RKO (cell line): Measurements from ENCODE around the gene FABP3.
"Not testable (repeated sequence)": the region's sequence is repeated elsewhere in the genome, so short reads cannot be mapped to it uniquely, and the experiment has no call there.

ENCODE experiments used
- DNase-seq: peaks from one replicate; pipeline ENCODE4 v3.0.0-alpha.2; 2016; ENCODE audit warnings: low spot score

The FABP3 gene

DNA sequence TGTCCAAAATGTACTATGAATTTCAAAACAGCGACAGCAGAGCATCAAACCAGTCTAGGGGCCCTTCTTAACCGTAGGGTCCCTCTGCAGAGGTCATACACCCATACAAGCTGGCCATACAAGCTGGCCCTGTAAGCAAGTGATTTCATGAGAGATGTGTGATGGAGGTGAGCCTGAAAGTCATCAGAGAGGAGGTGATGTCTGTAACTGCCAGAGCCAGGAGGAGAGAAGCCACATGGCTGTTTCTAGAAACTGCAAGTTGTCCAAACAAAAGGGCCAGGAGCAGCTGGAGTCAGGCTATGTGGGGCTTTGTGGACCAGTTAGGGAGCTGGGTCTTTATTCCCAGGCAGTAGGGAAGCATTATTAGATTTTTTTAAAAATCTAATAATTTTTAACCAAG is 25.4 kb upstream of the FABP3 start:
- DNase-seq = no peak

DNA sequence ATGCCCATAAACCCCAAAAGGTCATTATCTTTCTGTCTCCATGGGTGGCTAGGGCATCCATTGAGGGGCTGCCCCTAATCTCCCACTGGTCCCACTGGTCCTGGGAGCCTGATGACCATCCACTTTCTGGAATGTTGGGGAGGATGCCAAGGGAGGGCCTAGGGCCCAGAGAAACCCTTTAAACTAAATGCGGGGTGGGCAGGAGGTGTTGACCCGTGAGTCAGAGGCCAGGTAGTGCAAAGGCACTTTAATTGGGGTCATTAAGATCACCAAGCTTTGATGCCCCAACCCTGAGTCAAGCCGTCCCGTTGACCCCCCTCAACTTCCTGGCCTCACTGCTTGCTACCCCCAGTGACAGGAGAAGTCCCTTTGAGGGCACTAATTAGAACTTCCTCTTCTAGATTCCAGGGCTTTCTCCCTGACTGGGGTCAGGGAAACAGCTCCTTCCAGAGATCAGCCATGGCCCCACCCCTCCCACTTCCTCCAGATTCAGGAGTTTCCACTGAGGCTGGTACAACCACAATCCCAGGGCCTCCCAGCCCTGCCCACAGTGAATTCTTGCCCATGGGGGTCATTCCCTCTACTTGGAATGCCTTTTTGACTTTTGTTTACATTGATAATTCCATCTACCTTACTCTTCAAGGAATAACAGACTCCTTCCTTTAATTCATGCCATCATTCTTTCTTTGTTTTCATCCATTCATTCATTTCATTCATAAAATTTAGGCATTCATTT is 24.7 kb upstream of the FABP3 start:
- DNase-seq = no peak

DNA sequence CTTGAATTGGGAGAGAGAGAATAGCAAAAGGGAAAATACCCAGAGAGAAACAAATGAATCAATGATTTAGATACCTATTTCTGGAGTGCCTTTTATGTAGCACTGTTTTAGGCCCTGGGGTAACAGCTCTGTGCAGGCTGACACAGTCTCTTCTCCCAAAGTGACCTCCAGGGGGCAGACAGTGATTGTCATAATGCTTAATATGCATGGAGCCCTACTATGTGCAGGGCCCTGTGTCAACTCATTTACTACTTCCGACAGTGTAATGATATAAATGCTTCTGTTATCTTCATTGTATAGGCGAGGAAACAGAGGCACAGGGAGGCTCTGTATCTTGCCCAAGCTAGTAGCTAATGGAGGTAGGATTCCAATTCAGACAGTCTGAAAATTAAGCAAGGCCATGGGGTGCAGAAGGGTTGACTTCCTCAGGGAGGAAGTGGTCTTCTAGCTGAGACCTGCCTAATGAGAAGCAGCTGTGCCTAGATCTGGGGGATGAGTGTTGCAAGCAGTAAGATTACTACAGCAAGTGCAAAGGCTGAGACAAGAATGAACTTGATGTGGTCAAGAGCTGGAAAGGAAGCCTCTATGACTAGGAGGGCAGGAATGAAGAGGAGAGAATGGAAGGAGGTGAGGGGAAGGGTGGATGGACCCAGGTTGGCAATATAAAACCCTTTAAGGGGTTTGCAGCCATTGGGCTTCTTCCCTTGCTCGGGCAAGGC is 23.9 kb upstream of the FABP3 start:
- no peak for DNase-seq

DNA sequence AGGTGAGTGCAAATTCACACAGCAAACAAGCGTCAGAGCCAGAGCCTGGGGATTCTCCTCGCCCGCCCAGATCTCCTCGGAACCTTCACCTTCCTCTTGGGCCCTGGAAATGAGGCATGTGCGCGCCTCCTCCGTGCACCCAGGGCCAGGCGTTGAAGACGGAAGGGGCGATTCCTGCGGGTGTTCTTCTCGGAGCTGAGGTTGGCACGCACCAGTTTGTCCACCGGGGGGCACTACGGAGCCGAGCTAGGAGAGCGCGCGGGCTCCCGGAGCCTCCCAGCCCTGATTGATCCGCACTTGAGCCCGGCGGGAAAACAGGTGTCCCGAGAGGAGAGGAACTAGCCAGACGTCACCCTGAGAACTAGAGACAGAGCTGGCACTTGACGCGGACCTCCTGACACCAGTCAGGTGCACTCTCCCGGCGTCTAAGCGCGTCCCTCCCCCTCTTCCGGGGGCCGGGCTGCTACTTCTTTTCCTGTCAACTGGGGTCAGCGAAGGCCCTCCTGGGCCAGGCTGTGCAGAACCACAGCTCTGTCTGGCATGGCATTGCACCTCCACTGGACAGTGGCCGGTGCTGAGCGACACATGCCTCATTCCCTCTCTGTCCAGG is 21.8 kb upstream of the FABP3 start:
- peak; percentile 79 for DNase-seq

DNA sequence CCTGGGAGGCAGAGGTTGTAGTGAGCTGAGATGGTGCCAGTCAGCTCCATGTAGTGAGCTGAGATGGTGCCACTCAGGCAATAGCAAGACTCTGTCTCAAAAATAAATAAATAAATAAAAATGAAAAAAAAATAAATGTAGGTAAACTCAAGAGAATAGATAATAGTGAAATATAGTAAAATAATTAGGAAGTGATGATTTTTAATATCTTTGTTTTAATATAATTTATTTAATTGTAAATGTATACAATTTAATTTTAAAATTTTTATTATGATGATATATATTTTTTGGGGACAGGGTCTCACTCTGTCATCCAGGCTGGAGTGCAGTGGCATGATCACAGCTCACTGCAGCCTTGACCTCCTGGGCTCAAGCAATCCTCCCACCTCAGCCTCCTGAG is 20.6 kb upstream of the FABP3 start:
- no peak for DNase-seq

DNA sequence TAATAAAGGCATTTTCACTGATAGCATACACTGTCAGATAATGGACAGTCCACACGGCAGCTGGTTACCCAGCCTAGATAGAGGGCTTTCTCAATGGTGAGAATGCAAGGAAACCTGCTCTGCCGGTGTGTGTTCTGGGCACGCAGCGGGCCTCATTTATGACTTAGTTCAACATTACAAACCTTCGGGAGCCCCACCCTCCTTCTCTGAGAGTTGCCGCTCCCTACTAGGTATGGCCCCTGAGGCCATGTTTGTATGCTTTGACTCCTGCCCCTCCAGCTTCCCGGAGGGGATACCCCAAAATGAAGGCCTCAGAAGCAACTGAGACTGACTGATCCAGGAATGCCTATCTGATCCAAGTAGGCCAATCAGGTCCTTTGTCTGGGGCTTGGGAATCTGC is 17.2 kb upstream of the FABP3 start:
- no peak for DNase-seq

DNA sequence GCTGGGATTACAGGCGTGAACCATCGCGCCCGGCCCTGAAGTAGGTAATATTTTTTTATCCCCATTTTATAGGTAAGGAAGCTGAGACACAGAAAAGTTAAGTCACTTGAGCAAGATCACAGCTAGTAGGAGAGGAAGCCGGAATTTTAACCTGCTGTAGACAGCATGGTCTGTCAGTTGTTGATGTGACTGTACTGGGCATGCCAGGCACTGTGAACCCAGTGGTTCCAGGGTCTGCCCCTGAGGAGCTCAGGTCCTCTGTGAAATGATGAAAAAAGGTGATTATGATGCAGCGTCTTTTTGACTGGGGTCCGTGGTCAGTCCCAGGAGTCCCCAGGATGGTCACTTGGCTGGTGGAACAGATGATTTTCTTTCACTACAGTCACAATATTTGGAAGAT is 16.7 kb upstream of the FABP3 start:
- no peak for DNase-seq

DNA sequence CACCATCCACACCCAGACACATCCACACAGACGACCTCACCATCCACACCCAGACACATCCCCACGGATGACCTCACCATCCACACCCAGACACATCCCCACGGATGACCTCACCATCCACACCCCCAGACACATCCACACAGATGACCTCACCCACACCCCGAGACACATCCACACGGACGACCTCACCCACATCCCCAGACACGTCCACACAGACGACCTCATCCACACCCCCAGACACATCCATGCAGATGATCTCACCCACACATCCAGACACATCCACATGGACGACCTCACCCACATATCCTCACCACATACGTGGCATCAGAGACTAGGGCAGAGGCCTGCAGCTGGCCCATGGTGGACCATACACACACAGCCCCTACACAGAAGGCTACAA is 14.7 kb upstream of the FABP3 start:
- DNase-seq = no peak

DNA sequence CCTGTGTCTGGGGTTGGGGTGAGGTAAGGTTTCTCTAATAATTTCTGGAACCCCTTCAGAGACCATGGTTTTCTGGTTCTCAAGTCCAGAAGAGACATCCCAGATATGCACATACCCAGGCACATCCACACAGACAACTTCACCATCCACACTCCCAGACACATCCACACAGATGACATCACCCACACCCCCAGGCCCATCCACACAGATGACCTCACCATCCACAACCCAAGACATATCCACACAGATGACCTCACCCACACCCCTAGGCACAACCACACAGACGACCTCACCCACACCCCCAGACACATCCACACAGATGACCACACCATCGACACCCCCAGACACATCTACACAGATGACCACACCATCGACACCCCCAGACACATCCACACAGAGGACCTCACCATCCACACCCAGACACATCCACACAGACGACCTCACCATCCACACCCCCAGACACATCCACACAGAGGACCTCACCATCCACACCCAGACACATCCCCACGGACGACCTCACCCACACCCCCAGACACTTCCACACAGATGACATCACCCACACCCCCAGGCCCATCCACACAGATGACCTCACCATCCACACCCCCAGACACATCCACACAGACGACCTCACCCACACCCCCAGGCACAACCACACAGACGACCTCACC is 13.8 kb upstream of the FABP3 start:
- not testable (repeated sequence) for DNase-seq

DNA sequence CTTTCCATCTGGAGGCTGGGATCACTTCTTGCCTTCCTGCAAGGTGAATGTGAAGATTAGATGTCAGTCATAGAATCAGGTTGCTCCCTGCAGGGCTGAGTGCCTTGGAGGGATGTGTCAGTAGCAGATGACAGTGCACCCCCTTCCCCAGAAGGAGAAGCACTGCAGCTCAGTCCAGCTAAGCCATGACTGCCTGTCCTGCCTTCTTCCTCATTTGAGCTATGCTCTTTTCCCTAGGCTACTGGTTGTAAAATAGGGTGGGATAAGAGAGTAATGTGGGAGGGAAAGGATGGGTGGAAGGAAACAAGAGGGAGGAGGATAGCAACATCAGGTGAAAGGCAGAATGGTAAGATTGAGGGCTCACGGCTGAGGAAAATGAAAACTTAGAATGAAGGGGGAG is 11.1 kb upstream of the FABP3 start:
- no peak for DNase-seq

DNA sequence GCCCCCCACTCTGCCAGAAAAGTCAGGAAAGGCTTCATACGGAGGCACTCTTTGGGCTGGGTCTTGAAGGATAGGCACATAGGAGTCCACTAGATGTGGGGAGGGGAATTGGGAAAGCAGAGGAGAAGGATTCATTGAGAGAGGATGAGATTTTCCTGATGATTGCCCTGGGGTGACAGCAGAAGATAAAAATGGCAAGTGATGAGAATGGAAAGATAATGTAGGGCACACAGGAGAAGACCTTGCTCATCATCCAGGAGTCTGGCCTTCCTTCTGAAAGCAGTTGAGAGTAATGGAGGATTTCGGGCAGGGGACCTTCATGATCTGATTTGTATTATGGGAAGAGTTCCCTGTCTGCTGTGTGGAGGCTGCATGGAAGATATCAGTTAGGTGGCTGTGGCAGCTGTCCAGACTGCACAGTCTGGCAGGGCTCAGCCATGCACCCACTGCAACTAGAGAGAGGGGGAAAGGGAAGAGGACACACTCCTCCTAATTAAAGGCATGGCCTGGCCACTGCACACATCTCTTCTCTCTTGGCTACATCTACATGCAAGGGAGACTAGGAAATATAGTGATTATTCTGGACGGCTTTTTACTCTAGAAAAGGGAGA is 9.6 kb upstream of the FABP3 start:
- DNase-seq = no peak

DNA sequence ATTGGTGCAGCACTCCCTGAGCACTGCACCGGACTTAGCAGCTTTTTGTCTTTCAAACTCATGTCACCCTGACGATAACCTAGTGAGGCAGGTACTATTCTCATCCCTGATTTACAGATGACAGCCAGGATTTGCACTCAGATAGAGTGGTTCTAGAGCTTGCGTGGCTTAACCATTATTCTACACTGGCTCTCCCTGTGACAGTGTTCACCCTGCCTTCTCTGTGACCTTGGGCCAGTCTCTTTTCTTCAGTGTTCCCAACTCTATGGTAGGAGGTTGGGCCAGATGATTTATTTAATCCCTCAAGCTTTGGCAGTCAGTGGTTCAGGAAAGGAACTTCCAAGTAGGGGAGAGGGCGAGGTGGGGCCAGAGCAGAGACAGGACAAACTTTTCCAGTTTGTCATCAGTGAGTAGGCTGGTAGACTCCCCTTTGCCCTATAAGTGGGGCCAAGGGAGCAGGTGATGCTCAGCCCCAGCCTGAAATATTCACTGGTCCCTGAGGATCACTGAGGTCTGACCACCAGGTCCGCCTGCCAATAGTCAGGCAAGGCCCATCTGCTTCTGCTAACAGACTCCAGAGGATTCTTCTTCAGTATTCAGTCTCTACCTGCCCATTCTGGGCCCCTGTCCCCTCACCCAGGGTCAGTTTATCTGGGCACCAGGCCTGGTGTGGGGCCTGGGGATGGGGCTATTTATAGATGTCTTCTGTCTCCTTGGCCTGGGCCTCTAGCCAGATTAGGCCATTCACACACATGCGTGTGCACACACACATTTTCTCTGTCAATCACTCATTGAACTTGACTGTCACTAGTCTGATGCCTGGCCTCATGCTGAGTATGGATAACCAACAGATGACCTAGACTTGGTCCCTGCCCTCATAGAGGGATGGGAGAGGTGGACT is 8.8 kb upstream of the FABP3 start:
- no peak for DNase-seq

DNA sequence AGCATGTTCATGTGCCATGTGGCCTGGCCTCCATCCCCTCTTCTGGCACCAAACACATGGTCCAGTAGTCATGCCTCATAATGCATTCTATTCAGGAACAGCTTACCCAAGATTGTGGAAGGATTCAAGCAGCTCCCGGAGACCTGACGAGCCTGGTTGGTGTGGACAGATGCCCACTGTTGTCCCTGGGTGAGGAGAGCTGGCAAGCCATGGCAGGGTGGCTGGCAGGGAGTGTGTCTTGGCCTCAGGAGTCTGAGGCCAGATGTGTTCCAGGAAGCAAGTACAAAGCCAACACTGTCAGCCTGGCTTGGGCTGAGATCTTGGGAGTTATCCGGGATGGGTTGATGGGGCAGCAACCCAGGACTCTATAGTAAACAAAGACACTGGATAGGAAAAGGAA is 7.3 kb upstream of the FABP3 start:
- no peak for DNase-seq

DNA sequence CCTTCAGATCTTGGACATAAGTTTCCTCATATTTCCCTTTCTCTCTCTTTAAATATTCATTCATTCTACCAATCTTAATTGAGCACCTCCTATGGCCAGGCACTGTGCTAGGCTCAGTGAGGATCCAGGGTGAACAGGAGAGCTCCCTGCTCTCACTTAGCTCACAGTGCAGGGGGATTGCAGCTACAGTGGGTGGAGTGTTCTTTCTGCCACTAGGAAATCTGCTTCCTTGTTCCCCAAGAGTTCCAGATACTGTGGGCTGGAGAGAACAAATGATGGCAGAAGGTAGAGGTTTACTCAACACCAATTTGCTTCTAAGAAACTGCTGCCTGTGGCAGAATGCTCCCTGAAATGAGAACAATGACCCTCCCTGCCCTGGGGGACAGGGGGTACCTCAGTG is 5.1 kb upstream of the FABP3 start:
- DNase-seq = no peak

DNA sequence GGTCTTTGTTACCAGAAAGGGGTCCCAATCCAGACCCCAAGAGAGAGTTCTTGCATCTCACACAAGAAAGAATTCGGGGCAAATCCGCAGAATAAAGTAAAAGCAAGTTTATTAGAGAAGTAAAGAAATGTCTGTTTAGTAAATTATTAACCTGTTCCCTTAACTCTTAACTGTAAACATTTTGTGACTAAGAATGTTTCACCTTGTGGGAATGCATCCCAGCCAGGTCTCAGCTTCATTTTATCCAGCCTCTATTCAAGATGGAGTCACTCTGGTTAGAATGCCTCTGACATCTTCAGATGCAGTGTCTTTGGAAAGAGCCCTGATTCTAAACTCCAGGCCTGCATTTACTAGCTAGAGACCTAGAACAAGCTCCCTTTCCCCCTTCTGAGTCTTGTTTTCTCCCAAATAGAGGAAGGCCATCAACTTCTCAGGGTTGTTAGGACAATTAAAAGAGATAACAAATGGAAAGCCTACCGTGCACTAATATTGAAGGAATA is 4.5 kb upstream of the FABP3 start:
- no peak for DNase-seq

DNA sequence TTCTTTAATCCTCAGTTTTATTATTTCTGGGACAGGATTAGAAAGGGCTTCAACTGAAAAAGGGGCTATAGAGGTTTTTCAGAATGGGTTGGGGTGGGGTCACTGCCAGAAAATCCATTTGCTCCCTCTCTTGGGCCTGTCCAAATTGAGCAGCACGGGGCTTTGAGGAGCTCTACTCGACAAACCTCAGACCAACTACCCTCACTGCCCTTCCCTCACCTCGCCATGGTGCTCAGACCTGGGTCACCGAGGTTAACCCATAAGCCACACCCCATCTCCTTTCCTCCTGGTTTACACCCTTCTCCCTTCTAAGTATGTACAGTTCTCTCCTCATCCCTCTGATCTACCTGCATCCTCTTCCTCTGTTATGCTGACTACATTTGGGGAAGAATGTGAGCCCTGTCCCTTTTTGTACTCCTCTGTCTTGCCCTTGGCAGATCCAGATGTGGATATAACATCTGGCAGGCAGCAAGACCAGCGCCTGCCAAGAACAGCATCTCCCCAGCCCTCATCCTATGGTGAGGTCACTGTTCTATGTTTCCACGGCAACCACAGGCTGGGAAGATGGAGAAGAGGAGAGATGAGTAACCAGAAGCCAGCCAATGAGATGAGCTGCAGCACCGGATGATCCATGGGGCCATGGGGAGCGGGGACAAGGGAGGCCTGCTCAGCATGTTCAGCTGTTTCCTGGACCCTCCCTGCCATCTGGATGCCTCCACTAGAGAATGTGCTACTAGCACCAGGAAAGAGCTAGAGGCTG is 3.7 kb upstream of the FABP3 start:
- peak; percentile 82 for DNase-seq

DNA sequence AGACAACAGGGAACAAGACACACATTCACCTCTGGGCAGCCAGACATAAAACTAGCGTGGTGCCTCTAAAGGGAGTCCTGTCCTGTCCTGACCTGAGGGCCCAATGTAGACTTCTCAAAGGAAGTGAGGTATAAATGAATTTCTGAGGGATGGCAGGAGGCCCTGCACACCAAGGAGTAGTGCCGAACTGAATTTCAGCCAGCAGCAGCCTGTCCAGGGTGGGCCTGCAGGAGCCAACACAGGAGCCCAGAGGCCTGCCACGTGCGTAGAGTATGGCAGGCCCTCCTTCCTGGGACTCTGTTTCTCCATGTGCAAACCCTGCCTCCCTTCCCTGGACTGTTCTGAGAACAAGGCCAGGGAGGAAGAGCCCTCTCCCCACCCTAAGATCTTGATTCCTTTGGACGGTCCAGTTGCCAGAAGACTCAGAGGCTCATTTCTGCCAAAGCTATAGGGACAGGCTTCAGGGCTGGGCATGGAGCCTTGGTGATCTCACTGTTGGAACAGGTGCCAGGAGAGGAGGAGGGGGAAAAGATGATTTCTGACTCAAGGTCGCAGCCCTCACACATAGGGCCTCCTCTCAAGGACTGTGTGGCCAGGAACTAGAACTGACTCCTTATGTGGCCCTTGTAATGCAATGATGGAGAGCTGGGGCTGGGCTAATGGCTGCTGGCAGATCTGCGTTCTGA is 1.8 kb upstream of the FABP3 start:
- peak; percentile 8 for DNase-seq

DNA sequence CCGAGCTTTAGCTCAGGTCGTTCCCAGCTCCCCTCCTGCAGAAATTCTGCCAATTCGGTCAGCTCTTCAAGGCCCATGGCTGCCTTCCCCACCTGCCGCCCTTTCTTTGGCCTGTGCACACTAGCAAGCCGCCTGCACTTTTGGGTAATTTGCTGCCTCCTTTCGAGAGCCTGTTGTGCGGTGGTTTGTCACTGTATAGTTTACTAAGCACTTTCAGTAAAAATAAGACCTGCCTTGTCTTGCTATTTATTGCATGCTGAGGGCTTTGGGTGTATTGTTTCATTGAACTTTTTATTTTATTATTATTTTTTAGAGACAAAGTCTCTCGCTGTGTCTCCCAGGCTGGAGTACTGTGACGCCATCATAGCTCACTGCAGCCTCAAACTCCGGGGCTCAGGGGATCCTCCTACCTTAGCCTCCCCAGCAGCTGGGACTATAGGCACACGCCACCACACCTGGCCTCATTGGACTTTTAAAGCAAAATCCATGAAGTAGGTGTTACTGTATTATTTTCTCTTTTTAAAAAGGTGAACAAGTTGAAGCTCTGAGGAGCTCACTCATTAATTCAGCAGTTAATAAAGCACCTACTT is 1.1 kb upstream of the FABP3 start:
- no peak for DNase-seq

DNA sequence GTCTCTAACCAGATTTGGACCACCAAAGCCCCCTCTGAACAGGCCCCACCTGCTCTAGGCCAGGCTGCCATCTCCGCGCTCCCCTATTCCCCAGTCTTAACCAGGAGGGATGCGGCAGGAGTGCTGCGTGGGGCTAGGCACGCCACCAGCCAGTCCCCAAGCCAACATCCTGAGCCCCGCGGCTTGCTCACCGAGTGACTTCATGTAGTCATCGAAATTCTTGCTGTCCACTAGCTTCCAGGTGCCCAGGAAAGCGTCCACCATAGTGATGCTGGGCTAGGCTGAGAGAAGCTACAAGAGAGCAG is 173 bp downstream of the FABP3 start:
- DNase-seq = no peak

DNA sequence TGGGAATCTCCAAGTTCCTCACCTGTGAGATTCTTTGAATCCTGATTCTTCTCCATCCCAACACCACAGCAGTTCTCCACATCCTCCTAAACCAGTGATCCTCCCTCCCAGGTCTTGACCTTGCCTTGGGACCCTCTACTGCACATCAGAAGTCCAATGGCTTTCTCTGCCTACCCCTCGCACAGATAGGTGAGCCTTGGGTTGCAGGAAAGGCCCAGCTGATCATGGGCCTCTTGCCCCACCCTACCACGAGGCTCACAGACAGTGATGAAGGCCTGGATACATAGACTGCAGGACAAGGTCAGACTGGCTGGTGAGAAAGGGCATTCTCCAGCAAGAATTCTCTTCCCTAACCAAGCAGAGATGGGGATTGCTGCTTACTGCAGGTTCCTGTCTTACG is 825 bp downstream of the FABP3 start:
- DNase-seq = no peak
